Esophagus squamous epithelium (tissue), 4 donors: ENCODE measurements around the gene KICS2.

ENCODE experiments used
- POLR2A ChIP-seq, 4 donors: fragments of 450-650 bp; IDR thresholded peaks; one replicate each; pipeline ENCODE4 v1.6.1; 2017; ENCODE audit warnings: antibody characterized with exemption in 4 of 4, mild to moderate bottlenecking in 4 of 4, moderate library complexity in 3 of 4
- TF ChIP-seq, protein P1 (sequence below), 6 experiments: fragments of 450-650 bp in 4 of 6; fragments of 200-600 bp in 2 of 6; sonication (generic) in 2 of 6; IDR thresholded peaks; one replicate each; pipeline ENCODE4 v1.5.1; 2016 to 2019; ENCODE audit warnings: antibody characterized with exemption in 6 of 6, mild to moderate bottlenecking in 4 of 6, moderate library complexity in 4 of 6

DNA sequence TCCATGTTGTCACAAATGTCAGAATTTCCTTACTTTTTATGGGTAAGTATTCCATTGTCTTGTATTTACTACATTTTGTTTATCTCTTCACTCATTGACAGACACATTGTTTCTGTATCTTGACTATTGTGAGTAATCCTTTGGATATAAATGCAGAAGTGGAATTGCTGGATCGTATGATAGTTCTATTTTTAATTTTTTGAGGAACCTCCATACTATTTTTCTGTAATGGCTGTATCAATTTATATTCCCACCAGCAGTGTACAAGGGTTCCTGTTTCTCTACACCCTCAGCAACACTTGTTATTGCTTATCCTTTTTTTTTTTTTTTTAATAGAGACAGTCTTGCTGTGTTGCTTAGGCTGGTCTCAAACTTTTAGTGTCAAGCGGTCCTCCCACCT lies 3.5 kb upstream of the KICS2 start:
- TF ChIP-seq, protein P1, sequence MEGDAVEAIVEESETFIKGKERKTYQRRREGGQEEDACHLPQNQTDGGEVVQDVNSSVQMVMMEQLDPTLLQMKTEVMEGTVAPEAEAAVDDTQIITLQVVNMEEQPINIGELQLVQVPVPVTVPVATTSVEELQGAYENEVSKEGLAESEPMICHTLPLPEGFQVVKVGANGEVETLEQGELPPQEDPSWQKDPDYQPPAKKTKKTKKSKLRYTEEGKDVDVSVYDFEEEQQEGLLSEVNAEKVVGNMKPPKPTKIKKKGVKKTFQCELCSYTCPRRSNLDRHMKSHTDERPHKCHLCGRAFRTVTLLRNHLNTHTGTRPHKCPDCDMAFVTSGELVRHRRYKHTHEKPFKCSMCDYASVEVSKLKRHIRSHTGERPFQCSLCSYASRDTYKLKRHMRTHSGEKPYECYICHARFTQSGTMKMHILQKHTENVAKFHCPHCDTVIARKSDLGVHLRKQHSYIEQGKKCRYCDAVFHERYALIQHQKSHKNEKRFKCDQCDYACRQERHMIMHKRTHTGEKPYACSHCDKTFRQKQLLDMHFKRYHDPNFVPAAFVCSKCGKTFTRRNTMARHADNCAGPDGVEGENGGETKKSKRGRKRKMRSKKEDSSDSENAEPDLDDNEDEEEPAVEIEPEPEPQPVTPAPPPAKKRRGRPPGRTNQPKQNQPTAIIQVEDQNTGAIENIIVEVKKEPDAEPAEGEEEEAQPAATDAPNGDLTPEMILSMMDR (IDR thresholded peaks at IDR 0.05), result no peak
- TF ChIP-seq POLR2A (IDR thresholded peaks at IDR 0.05), result no peak
